Right lobe of liver (tissue), 6 donors: ENCODE measurements around the gene OR52N5. TPM values are rescaled to one million over a fixed set of nuclear protein-coding genes. Genes with fewer than 3 reads are reported as not detected.

Source experiments
- ATAC-seq, 4 donors: fragments of 200-7000 bp; cut with Tn5 transposase; one replicate each; pipeline ENCODE4 v1.9.1; 2020; ENCODE audit warnings: mild to moderate bottlenecking in 4 of 4, moderate library complexity in 4 of 4
- DNase-seq, 3 donors: peaks; one replicate each; pipeline ENCODE4 v3.0.0-alpha.2; 2020
- H3K27ac ChIP-seq, 3 donors: fragments of 200-600 bp; one replicate each; pipeline ENCODE4 v1.8.0; 2022
- H3K27me3 ChIP-seq, 2 donors: fragments of 200-600 bp; one replicate each; pipeline ENCODE4 v1.8.0; 2022
- H3K36me3 ChIP-seq, 4 donors: fragments of 200-600 bp; sonication (generic) in 1 of 4; one replicate each; pipeline versions ENCODE4 v1.5.1 to v1.8.0; 2017 to 2022; ENCODE audit warnings: control low read depth in 1 of 4
- H3K4me1 ChIP-seq, 4 donors: fragments of 200-600 bp; sonication (generic) in 1 of 4; one replicate each; pipeline versions ENCODE4 v1.5.1 to v1.8.0; 2017 to 2022; ENCODE audit warnings: control low read depth in 1 of 4
- H3K4me3 ChIP-seq, 3 donors: fragments of 200-600 bp; one replicate each; pipeline ENCODE4 v1.8.0; 2022
- H3K9me3 ChIP-seq, 4 donors: fragments of 200-600 bp; sonication (generic) in 1 of 4; one replicate each; pipeline versions ENCODE4 v1.5.1 to v1.8.0; 2017 to 2022; ENCODE audit warnings: control low read depth in 1 of 4
- CTCF ChIP-seq, 4 donors: fragments of 200-600 bp in 3 of 4; fragments of 450-650 bp in 1 of 4; IDR thresholded peaks; one replicate each; pipeline versions ENCODE4 v1.5.1 to v1.8.0; 2016 to 2022; ENCODE audit warnings: antibody characterized with exemption in 4 of 4, mild to moderate bottlenecking in 2 of 4
- POLR2A ChIP-seq: fragments of 450-650 bp; IDR thresholded peaks from one replicate; pipeline ENCODE4 v1.6.1; 2017; ENCODE audit warnings: antibody characterized with exemption, mild to moderate bottlenecking
- WGBS: methylation state at CpG from one replicate; pipeline ENCODE4 v1.1.6; 2018; ENCODE audit warnings: low coverage, low lambda C conversion rate; ENCODE audit not compliant: insufficient coverage; ENCODE audit errors: missing lambda C conversion rate; 5-methylcytosine and 5-hydroxymethylcytosine counted together
- intact Hi-C, 2 donors: fragments of 100-400 bp; cut with DNase I; formaldehyde crosslinking; loops; one replicate each; pipeline versions ENCODE4 v1.11.2 to v1.14.1; 2022
- long read RNA-seq: library from polyadenylated mRNA; unstranded; transcript quantifications from one replicate; pipeline ENCODE4 v2.0.0, GENCODE V29; 2019
- total RNA-seq, 6 experiments: library from RNA; depleted of rRNA in 2 of 6; stranded (reverse); fragments of >200 nt in 2 of 6; fragmentation: NEBNext Ultra II Directional in 3 of 6; extraction: Animal tissue kit (Norgen Biotek cat#: 25700) in 3 of 6; gene quantifications; one replicate each; pipeline versions ENCODE4 v1.1.0 to v1.2.4, GENCODE V29; 2016 to 2023
- donor health status: DM: no; HTN: yes; CAD: no.
- donor health status: DM: no; HTN: no; CAD: no.
- donor health status: DM: no; HTN: no; CAD: no.
- donor health status: DM: no; HTN: yes; CAD: no.
- donor health status: DM: no; HTN: yes; CAD: no.

Gene OR52N5
- total RNA-seq = not detected
- long read RNA-seq = 0 reads

DNA sequence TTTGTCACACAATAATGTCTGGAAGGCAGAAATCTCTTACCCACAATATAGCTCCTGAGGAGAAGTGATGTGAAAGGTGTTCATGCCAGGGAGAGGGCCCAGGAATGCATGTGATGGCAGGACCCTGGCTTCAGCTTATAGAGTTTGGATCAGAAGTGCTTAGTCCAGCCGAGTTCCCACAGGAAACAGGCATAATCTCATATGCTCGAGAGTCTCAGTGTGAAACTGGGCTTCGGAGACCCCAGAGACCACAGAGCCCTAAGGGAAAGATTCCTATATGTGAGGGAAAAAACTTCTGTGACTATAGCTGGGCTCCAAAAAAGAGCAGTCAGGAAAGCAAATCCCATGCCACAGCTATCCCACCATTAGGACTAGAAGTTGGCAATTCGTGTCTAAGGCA lies at the start of gene OR52N5:
Gene OR52N5 (minus strand): TSS at position 101 of the 400 bp plus-strand sequence. CDS start 4,721 bp downstream, outside the sequence.
- H3K36me3 ChIP-seq = no peaks in the 10 kb centered on the region
- no peaks in the 10 kb centered on the region for H3K9me3 ChIP-seq
- no peaks in the 10 kb centered on the region for H3K4me1 ChIP-seq
- ATAC-seq (no peak), DNase-seq (no peak)
- whole genome bisulfite sequencing = 27% methylated on average over 2 of the region's 4 CpGs
- intact Hi-C loops = no loop called here
- H3K4me3 ChIP-seq = no peak within 1 kb of the TSS
- no peaks in the 10 kb centered on the region for H3K27me3 ChIP-seq
- TF ChIP-seq POLR2A (no peak), CTCF (IDR thresholded peaks at IDR 0.05) (no peak)
- H3K27ac ChIP-seq = no peak within 1 kb of the TSS

GRCh38 chr11:5831196-5831829 lies 48.2 kb upstream of the OR52N5 start:
- 50% methylated on average over 1 of the region's 6 CpGs for WGBS
- intact Hi-C loops = no loop called here
- H3K9me3 ChIP-seq = no peaks in the 10 kb centered on the region
- H3K27me3 ChIP-seq = no peaks in the 10 kb centered on the region
- H3K4me1 ChIP-seq = no peaks in the 10 kb centered on the region
- ATAC-seq (no peak), DNase-seq (peak in 1 of 3 donors; percentile 22)
- no peak overlapping the region for H3K4me3 ChIP-seq
- TF ChIP-seq POLR2A (no peak), CTCF (IDR thresholded peaks at IDR 0.05) (no peak)
- H3K36me3 ChIP-seq = no peaks in the 10 kb centered on the region
- no peak overlapping the region for H3K27ac ChIP-seq

DNA sequence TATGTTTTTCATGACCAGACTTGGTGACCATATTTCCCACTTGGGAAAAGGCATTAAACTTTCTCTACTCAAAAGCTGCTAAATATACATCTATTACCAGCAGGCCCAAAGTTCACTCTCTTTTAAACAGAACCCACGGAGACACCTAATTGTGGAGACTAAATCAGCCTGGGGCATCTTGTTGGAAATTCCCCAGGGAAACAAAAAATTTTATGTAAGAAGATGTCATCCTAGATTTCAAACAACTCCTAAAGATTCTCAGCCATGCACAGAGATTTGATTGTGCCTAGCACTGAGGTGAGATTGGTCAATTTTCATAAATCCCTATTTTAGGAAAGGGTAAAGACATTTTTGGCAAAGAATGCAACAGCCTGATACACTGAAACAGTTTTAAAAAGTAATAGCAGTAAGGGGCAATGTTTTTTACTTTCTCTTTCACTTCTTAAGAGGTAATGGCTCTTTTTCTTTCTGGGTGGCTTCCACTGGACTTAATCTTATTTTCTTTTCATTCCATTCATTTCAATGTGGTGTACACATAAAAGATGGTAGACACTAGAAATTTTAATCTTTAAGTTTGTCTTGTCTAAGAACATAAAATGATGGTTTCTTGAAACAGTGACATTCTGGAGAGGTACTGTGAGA lies 35.2 kb upstream of the OR52N5 start:
- ATAC-seq (peak in 2 of 4 donors; percentile 35 to 39), DNase-seq (no peak)
- H3K4me3 ChIP-seq = no peak overlapping the region
- intact Hi-C loops = no loop called here
- H3K36me3 ChIP-seq = no peaks in the 10 kb centered on the region
- H3K27me3 ChIP-seq = no peaks in the 10 kb centered on the region
- TF ChIP-seq CTCF (IDR thresholded peaks at IDR 0.05) = no peak
- TF ChIP-seq POLR2A = no peak
- WGBS = 0% methylated on average over 1 of the region's 1 CpG
- H3K4me1 ChIP-seq = no peaks in the 10 kb centered on the region
- H3K9me3 ChIP-seq = no peaks in the 10 kb centered on the region
- H3K27ac ChIP-seq = no peak overlapping the region

DNA sequence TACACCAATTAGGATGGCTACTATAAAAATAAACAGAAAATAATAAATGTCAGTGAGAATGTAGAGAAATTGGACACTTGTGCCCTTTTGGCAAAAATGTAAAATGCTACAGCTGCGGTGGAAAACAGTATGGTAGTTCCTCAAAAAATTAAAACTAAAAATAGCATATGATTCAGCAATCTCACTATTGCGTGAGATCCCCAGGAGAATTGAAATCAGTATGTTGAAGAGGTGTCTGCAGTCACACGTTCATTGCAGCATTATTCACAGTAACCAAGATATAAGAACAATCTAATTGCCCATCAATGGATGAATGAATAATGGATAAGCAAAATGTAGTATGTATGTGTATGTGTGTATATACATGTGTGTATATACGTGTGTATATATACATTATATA lies 32.4 kb upstream of the OR52N5 start:
- peaks cover 0 to 5% of the 10 kb centered on the region in 2 donors for H3K27me3 ChIP-seq
- H3K27ac ChIP-seq = no peak overlapping the region
- ATAC-seq (peak in 2 of 4 donors; percentile 35 to 44), DNase-seq (no peak)
- H3K9me3 ChIP-seq = no peaks in the 10 kb centered on the region
- H3K4me3 ChIP-seq = no peak overlapping the region
- TF ChIP-seq POLR2A (no peak), CTCF (IDR thresholded peaks at IDR 0.05) (no peak)
- WGBS = 49% methylated on average over 4 of the region's 4 CpGs
- intact Hi-C loops = no loop called here
- H3K36me3 ChIP-seq = no peaks in the 10 kb centered on the region
- no peaks in the 10 kb centered on the region for H3K4me1 ChIP-seq
